ENCODE results near the gene HSPA12A. TPM values are rescaled to one million over a fixed set of nuclear protein-coding genes. Genes with fewer than 3 reads are reported as not detected.
A peak's percentile ranks its signal among the peaks of the same experiment; 100 is the strongest.

The HSPA12A gene
- total RNA-seq, 5 donors from 2014 or later (not counting 1 experiment from before 2014, with no cell fraction given) = 0.26 to 0.89 (median 0.53) TPM

DNA sequence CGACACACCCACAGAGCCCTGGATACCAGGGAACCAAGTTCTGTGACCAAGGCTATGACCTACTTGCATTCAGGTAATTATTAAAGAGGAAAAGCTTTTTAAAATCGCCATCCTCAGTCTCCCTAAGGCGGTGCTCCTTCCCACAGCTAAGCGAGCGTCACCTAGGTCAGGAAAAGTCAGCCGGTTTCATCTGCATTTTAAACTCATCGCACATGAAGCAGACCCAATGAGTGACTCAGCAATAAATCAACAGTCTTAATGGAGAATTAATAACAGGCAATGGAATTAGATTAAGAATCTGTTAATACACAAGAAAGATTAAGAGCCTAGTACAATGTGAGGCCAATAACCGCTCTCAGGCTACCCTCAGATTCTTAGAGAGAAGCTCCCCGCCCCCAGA is 59.2 kb downstream of the HSPA12A start:
- Histone ChIP-seq H3K4me3 (ENCODE audit: control insufficient read depth in 1 of 2, extremely low read depth in 1 of 2, low read length in 1 of 2) (no peak overlapping the region), H3K9me3 (no peaks in the 10 kb centered on the region), H3K36me3 (ENCODE audit: control insufficient read depth in 2 of 2, extremely low read depth in 1 of 2, insufficient read depth in 1 of 2, low read length in 1 of 2) (no peaks in the 10 kb centered on the region), H3K4me1 (ENCODE audit: control insufficient read depth in 1 of 2, extremely low read depth in 1 of 2, insufficient read depth in 2 of 2, low read length in 2 of 2) (peaks cover 0 to 5% of the 10 kb centered on the region in 2 experiments), H3K27me3 (replicated peaks in 1 of 2; ENCODE audit: control insufficient read depth in 2 of 2, extremely low read depth in 1 of 2, insufficient read depth in 2 of 2, low read length in 1 of 2) (peaks cover 0 to 22% of the 10 kb centered on the region in 2 experiments), H3K27ac (ENCODE audit: low read length) (no peak overlapping the region)
- no peaks in the 10 kb centered on the region for H3K9me3 Mint-ChIP-seq
- no peaks in the 10 kb centered on the region for H3K36me3 Mint-ChIP-seq
- ATAC-seq (replicated peaks in 1 of 4) (no peak), DNase-seq (no peak)
- ChIA-PET POLR2A (no interaction called here), CTCF (interaction anchor here (0.8 to 4.9 kb wide), 5 partner anchors 82 to 492 kb away, joined by 3 to 23 read pairs (median 3); no protein-coding TSS in a partner anchor)
- peaks cover 0 to 2% (median 0%) of the 10 kb centered on the region in 3 donors for H3K4me1 Mint-ChIP-seq
- H3K4me3 Mint-ChIP-seq = no peak overlapping the region
- WGBS (ENCODE audit: insufficient coverage) = 79% methylated on average over 6 of the region's 9 CpGs
- H3K27ac Mint-ChIP-seq = no peak overlapping the region
- peaks cover 17 to 37% of the 10 kb centered on the region in 2 donors for H3K27me3 Mint-ChIP-seq

DNA sequence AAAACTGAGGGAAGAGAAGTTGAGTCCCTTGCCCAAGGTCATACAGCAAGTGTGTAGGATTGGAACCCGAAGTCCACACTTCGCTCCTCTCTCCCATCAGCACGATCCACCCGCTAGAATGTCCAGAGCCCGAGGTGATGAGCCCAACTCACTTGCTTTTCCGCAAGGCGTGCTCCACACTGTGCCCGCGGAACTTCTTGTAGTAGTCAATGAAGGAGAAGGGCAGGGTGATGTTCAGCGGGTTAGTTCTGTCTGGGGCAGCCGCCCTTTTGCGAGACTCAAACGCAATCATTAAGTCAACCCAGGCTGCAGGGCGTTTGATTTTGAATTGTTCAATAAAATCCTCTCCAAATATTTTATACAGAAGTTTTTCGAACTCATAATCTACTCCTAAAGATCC is 63.0 kb downstream of the HSPA12A start:
- Histone ChIP-seq H3K27ac (ENCODE audit: low read length) (no peak overlapping the region), H3K36me3 (ENCODE audit: control insufficient read depth in 2 of 2, extremely low read depth in 1 of 2, insufficient read depth in 1 of 2, low read length in 1 of 2) (no peaks in the 10 kb centered on the region), H3K4me3 (ENCODE audit: control insufficient read depth in 1 of 2, extremely low read depth in 1 of 2, low read length in 1 of 2) (no peak overlapping the region), H3K4me1 (ENCODE audit: control insufficient read depth in 1 of 2, extremely low read depth in 1 of 2, insufficient read depth in 2 of 2, low read length in 2 of 2) (peaks cover 0 to 5% of the 10 kb centered on the region in 2 experiments), H3K27me3 (replicated peaks in 1 of 2; ENCODE audit: control insufficient read depth in 2 of 2, extremely low read depth in 1 of 2, insufficient read depth in 2 of 2, low read length in 1 of 2) (peaks cover 0 to 19% of the 10 kb centered on the region in 2 experiments), H3K9me3 (no peaks in the 10 kb centered on the region)
- ATAC-seq (replicated peaks in 1 of 4) (no peak), DNase-seq (no peak)
- Mint-ChIP-seq H3K4me1 (peaks cover 0 to 2% (median 0%) of the 10 kb centered on the region in 3 donors), H3K9me3 (no peaks in the 10 kb centered on the region), H3K4me3 (no peak overlapping the region), H3K27ac (no peak overlapping the region), H3K36me3 (no peaks in the 10 kb centered on the region), H3K27me3 (peaks cover 7 to 19% of the 10 kb centered on the region in 2 donors)
- 95% methylated on average over 8 of the region's 15 CpGs for WGBS (ENCODE audit: insufficient coverage)
- ChIA-PET CTCF (no interaction called here), POLR2A (no interaction called here)

DNA sequence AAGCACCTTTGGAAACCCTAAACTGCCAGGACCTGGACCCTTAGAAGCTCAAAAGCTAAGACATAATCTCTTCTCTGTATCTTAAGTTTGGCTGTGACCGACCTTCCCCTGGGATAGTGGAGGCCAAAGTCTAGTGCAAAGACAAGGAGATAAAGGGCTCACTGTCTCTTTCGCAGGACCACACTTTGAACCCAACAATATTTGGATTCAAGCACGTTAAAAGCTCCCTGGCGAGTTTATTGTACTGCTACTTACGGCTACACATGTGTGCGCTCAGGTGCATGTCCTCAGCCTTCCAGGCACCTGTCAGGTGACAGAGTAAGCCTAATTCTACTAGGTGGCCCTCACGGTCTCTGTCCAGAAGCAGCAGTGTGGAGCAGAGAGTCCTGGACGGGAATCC is 65.7 kb downstream of the HSPA12A start:
- no peak overlapping the region for H3K4me3 ChIP-seq (ENCODE audit: control insufficient read depth in 1 of 2, extremely low read depth in 1 of 2, low read length in 1 of 2)
- no peak overlapping the region for H3K27ac Mint-ChIP-seq
- no peaks in the 10 kb centered on the region for H3K4me1 ChIP-seq (ENCODE audit: control insufficient read depth in 1 of 2, extremely low read depth in 1 of 2, insufficient read depth in 2 of 2, low read length in 2 of 2)
- H3K4me1 Mint-ChIP-seq = no peaks in the 10 kb centered on the region
- H3K27me3 ChIP-seq (replicated peaks in 1 of 2; ENCODE audit: control insufficient read depth in 2 of 2, extremely low read depth in 1 of 2, insufficient read depth in 2 of 2, low read length in 1 of 2) = peaks cover 0 to 14% of the 10 kb centered on the region in 2 experiments
- no peak overlapping the region for H3K4me3 Mint-ChIP-seq
- ATAC-seq (replicated peaks in 1 of 4) (no peak), DNase-seq (no peak)
- 78% methylated on average over 7 of the region's 8 CpGs for WGBS (ENCODE audit: insufficient coverage)
- H3K36me3 ChIP-seq (ENCODE audit: control insufficient read depth in 2 of 2, extremely low read depth in 1 of 2, insufficient read depth in 1 of 2, low read length in 1 of 2) = no peaks in the 10 kb centered on the region
- H3K27me3 Mint-ChIP-seq = peaks cover 2 to 19% of the 10 kb centered on the region in 2 donors
- no peaks in the 10 kb centered on the region for H3K36me3 Mint-ChIP-seq
- POLR2A ChIA-PET = no interaction called here
- CTCF ChIA-PET = no interaction called here
- H3K27ac ChIP-seq (ENCODE audit: low read length) = no peak overlapping the region
- H3K9me3 ChIP-seq = no peaks in the 10 kb centered on the region
- no peaks in the 10 kb centered on the region for H3K9me3 Mint-ChIP-seq

DNA sequence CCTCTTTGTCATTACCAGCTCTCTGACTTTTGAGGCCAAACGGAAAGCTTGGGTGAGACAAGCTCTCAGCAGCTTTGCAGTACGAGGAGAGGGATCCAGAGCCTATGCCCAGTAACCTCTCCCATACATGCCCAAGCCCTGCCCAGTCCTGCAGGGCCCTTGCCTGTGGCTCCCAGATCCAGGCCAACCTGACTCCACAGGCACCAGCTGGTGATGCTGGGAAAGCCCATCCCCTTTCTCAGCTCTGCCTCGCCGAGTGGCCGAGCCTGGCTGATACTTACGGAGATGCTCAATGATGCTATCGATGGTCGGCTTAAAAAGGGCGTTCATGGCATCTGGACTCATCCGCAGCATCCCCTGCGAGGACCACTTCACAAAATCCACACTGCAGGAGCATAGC is 66.2 kb downstream of the HSPA12A start:
- Histone ChIP-seq H3K4me3 (ENCODE audit: control insufficient read depth in 1 of 2, extremely low read depth in 1 of 2, low read length in 1 of 2) (no peak overlapping the region), H3K36me3 (ENCODE audit: control insufficient read depth in 2 of 2, extremely low read depth in 1 of 2, insufficient read depth in 1 of 2, low read length in 1 of 2) (no peaks in the 10 kb centered on the region), H3K4me1 (ENCODE audit: control insufficient read depth in 1 of 2, extremely low read depth in 1 of 2, insufficient read depth in 2 of 2, low read length in 2 of 2) (no peaks in the 10 kb centered on the region), H3K27me3 (replicated peaks in 1 of 2; ENCODE audit: control insufficient read depth in 2 of 2, extremely low read depth in 1 of 2, insufficient read depth in 2 of 2, low read length in 1 of 2) (peaks cover 3 to 14% of the 10 kb centered on the region in 2 experiments), H3K27ac (ENCODE audit: low read length) (no peak overlapping the region), H3K9me3 (no peaks in the 10 kb centered on the region)
- Mint-ChIP-seq H3K4me3 (no peak overlapping the region), H3K27ac (no peak overlapping the region), H3K36me3 (no peaks in the 10 kb centered on the region), H3K9me3 (no peaks in the 10 kb centered on the region), H3K27me3 (peaks cover 3 to 21% of the 10 kb centered on the region in 2 donors), H3K4me1 (no peaks in the 10 kb centered on the region)
- no peak for ATAC-seq (replicated peaks in 1 of 4)
- POLR2A ChIA-PET = no interaction called here
- CTCF ChIA-PET = no interaction called here
- DNase-seq = no peak
- WGBS (ENCODE audit: insufficient coverage) = 83% methylated on average over 2 of the region's 11 CpGs

DNA sequence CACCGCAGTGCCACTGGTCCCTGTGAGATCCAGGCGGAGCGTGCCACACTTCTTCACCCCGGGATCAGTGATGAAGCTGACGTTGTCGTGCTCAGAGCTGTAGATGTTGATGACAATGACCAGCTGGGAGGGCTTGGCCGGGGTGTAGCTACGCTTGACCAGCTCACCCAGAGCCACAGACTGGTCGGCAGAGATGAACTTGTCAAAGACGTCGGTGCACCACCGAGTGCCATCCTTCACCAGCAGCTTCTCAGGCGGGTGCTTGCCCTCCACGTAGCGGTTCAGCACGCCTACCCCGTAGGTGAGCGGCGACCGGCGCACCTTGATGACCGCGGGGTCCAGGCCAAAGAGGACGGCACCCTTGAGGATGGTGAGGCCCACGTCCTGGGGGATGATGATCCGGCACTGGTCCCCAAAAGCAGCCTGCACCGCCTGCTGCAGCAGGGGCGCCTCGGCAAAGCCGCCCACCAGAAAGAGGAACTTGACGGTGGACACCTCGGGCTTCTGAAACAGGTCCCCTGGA is 67.4 kb downstream of the HSPA12A start:
- Mint-ChIP-seq H3K4me1 (no peaks in the 10 kb centered on the region), H3K4me3 (no peak overlapping the region), H3K27me3 (peaks cover 10 to 27% of the 10 kb centered on the region in 2 donors), H3K36me3 (no peaks in the 10 kb centered on the region), H3K27ac (no peak overlapping the region), H3K9me3 (no peaks in the 10 kb centered on the region)
- H3K4me1 ChIP-seq (ENCODE audit: control insufficient read depth in 1 of 2, extremely low read depth in 1 of 2, insufficient read depth in 2 of 2, low read length in 2 of 2) = no peaks in the 10 kb centered on the region
- CTCF ChIA-PET = no interaction called here
- DNase-seq (peak in 1 of 35 experiments; percentile 12), ATAC-seq (replicated peaks in 1 of 4) (no peak)
- H3K36me3 ChIP-seq (ENCODE audit: control insufficient read depth in 2 of 2, extremely low read depth in 1 of 2, insufficient read depth in 1 of 2, low read length in 1 of 2) = no peaks in the 10 kb centered on the region
- POLR2A ChIA-PET = no interaction called here
- WGBS (ENCODE audit: insufficient coverage) = 75% methylated on average over 28 of the region's 32 CpGs
- no peak overlapping the region for H3K4me3 ChIP-seq (ENCODE audit: control insufficient read depth in 1 of 2, extremely low read depth in 1 of 2, low read length in 1 of 2)
- no peak overlapping the region for H3K27ac ChIP-seq (ENCODE audit: low read length)
- no peaks in the 10 kb centered on the region for H3K9me3 ChIP-seq
- peaks cover 3 to 22% of the 10 kb centered on the region in 2 experiments for H3K27me3 ChIP-seq (replicated peaks in 1 of 2; ENCODE audit: control insufficient read depth in 2 of 2, extremely low read depth in 1 of 2, insufficient read depth in 2 of 2, low read length in 1 of 2)

DNA sequence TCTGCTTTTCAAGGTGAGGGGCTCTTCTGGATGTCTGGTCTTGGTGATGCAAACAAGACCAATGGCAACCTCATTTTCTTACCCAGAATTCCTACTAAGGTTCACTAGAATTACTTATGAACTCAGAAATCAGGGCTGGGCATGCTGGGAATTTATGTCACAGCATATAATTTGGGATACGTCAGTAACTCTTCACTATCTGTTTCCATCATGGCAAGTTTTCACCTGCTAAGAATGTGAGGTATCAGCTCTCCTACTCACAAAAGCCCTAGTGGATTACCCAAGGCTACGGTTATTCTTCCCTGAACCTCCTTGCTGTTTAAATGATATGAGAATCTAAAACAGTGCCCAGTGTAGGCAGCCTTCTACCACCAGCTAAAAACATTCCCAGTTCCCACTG is 68.5 kb downstream of the HSPA12A start:
- ATAC-seq (replicated peaks in 1 of 4) = no peak
- Mint-ChIP-seq H3K4me3 (no peak overlapping the region), H3K27me3 (peaks cover 16 to 33% of the 10 kb centered on the region in 2 donors), H3K4me1 (no peaks in the 10 kb centered on the region), H3K27ac (no peak overlapping the region), H3K9me3 (no peaks in the 10 kb centered on the region), H3K36me3 (no peaks in the 10 kb centered on the region)
- no peaks in the 10 kb centered on the region for H3K4me1 ChIP-seq (ENCODE audit: control insufficient read depth in 1 of 2, extremely low read depth in 1 of 2, insufficient read depth in 2 of 2, low read length in 2 of 2)
- no peak for DNase-seq
- H3K27ac ChIP-seq (ENCODE audit: low read length) = no peak overlapping the region
- peaks cover 7 to 26% of the 10 kb centered on the region in 2 experiments for H3K27me3 ChIP-seq (replicated peaks in 1 of 2; ENCODE audit: control insufficient read depth in 2 of 2, extremely low read depth in 1 of 2, insufficient read depth in 2 of 2, low read length in 1 of 2)
- CTCF ChIA-PET = no interaction called here
- POLR2A ChIA-PET = no interaction called here
- WGBS (ENCODE audit: insufficient coverage) = no CpG with 5 or more reads among the region's 2 CpGs
- no peak overlapping the region for H3K4me3 ChIP-seq (ENCODE audit: control insufficient read depth in 1 of 2, extremely low read depth in 1 of 2, low read length in 1 of 2)
- H3K9me3 ChIP-seq = no peaks in the 10 kb centered on the region
- H3K36me3 ChIP-seq (ENCODE audit: control insufficient read depth in 2 of 2, extremely low read depth in 1 of 2, insufficient read depth in 1 of 2, low read length in 1 of 2) = no peaks in the 10 kb centered on the region

DNA sequence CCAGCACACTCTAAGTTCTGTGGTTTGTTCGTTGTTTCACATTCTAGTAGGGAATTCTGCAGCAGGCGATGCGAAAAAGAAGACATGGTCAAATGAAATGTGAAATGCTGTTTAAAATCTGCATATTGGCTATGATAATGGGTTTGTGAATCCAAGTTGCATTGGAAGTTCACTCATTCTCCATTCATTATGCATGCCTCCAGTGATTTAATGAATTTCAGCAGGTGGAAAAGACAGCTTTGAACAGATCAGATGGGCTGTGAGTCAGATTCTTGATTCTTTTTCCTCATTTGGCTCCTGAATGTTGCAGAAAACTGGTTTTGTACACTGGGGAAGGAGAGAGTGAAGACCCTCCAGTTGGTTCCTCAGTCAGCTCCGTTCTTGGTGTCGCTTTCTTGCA is 69.5 kb downstream of the HSPA12A start:
- Mint-ChIP-seq H3K36me3 (no peaks in the 10 kb centered on the region), H3K4me3 (no peak overlapping the region), H3K9me3 (no peaks in the 10 kb centered on the region), H3K27me3 (peaks cover 24 to 38% of the 10 kb centered on the region in 2 donors), H3K4me1 (no peaks in the 10 kb centered on the region), H3K27ac (no peak overlapping the region)
- ATAC-seq (replicated peaks in 1 of 4) (no peak), DNase-seq (no peak)
- Histone ChIP-seq H3K4me1 (ENCODE audit: control insufficient read depth in 1 of 2, extremely low read depth in 1 of 2, insufficient read depth in 2 of 2, low read length in 2 of 2) (no peaks in the 10 kb centered on the region), H3K4me3 (ENCODE audit: control insufficient read depth in 1 of 2, extremely low read depth in 1 of 2, low read length in 1 of 2) (no peak overlapping the region), H3K9me3 (no peaks in the 10 kb centered on the region), H3K27ac (ENCODE audit: low read length) (no peak overlapping the region), H3K36me3 (ENCODE audit: control insufficient read depth in 2 of 2, extremely low read depth in 1 of 2, insufficient read depth in 1 of 2, low read length in 1 of 2) (no peaks in the 10 kb centered on the region), H3K27me3 (replicated peaks in 1 of 2; ENCODE audit: control insufficient read depth in 2 of 2, extremely low read depth in 1 of 2, insufficient read depth in 2 of 2, low read length in 1 of 2) (peaks cover 7 to 30% of the 10 kb centered on the region in 2 experiments)
- no CpG with 5 or more reads among the region's 5 CpGs for WGBS (ENCODE audit: insufficient coverage)
- POLR2A ChIA-PET = no interaction called here
- CTCF ChIA-PET = no interaction called here
